K562 treated with DMSO at 1 percent for 12 hours (cell line): Measurements from ENCODE around the gene RCE1. TPM values are rescaled to one million over a fixed set of nuclear protein-coding genes. Genes with fewer than 3 reads are reported as not detected.

Source experiments
- total RNA-seq: library from RNA; unstranded; fragments of 300-600 nt; gene quantifications from 2 replicates; pipeline ENCODE4 v1.2.3, GENCODE V29; 2022; ENCODE audit not compliant: insufficient read depth

The RCE1 gene, protein sequence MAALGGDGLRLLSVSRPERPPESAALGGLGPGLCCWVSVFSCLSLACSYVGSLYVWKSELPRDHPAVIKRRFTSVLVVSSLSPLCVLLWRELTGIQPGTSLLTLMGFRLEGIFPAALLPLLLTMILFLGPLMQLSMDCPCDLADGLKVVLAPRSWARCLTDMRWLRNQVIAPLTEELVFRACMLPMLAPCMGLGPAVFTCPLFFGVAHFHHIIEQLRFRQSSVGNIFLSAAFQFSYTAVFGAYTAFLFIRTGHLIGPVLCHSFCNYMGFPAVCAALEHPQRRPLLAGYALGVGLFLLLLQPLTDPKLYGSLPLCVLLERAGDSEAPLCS
- total RNA-seq, result 46.6 and 47.2 TPM in 2 replicates

DNA sequence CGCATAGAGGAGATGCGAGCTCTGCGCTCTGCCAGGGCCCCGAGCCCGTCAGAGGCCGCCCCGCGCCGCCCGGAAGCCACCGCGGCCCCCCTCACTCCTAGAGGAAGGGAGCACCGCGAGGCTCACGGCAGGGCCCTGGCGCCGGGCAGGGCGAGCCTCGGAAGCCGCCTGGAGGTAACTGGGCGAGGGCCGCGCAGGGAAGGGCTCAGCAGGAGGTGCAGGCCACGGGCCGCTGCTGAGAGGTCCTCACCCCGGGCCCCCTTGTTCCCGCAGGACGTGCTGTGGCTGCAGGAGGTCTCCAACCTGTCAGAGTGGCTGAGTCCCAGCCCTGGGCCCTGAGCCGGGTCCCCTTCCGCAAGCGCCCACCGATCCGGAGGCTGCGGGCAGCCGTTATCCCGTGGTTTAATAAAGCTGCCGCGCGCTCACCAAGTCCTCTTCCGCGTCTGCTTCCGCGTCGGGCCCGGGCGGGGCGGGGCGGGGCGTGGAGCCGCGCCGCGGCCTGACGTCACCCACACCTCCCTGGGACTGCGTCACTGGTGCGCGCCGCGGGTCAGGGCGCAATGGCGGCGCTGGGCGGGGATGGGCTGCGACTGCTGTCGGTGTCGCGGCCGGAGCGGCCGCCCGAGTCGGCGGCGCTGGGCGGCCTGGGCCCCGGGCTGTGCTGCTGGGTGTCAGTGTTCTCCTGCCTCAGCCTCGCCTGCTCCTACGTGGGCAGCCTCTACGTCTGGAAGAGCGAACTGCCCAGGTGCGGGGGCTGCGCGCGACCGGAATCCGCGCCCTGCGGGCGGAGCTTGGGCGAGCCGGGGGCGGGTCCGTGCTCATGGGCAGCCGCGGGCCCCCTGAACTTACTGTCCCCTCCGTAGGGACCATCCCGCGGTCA lies at the start of gene RCE1:
RCE1 (plus strand) TSS at position 546 of the 880 bp plus-strand sequence; CDS start at position 561, 15 bp downstream.

DNA sequence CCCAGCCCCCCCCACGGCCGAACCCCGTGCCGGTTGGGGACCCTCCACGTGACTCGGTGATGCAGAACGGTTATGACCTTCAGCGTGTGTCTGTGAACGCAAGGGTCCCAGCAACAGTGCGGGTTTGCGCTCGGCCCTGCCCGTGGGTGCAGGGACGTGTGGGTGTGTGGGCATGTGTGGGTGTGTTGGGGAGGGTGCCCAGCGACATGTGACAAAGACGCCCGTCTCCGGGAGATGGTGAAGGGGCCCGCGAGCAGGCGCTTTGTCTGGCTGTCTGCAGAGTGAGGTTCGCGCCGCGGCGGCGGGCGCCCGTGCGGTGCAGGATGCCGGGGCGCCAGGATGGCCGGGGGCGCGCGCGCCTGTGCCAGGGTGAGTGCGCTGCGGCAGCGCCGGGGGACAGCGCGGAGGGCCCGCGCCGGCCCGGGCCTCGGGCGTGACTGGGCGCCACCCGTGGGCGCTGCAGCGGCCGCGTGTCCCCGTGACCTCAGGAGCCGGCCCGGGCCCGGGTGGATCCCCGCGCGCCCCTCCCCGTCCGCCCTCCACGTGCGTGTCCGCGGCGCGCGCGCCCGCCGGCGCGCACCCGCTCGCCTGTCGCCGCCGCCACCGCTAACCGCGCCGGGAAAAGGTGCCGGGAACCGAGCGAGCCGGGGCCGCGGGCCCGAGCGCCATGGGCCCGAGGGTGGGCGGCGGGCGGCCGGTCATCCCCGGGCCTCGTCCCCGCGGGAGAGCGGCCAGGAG lies 13.4 kb downstream of the RCE1 start, which contains the start of gene LRFN4:
LRFN4 (plus strand) TSS at position 569 of the 738 bp plus-strand sequence. CDS start 681 bp downstream, outside the sequence.

Other genes starting within 250 kb of the RCE1 start
- gene RBM14, start 226.8 kb upstream of the RCE1 start, total RNA-seq, result 51.4 and 80.4 TPM in 2 replicates
- gene RBM4, start 204.7 kb upstream of the RCE1 start, total RNA-seq, result 110 and 113 TPM in 2 replicates
- gene RBM4B, start 165.6 kb upstream of the RCE1 start, total RNA-seq, result 14.5 and 27.8 TPM in 2 replicates
- gene SPTBN2, start 114.2 kb upstream of the RCE1 start, total RNA-seq, result 6.3 and 15.2 TPM in 2 replicates
- gene LRFN4, start 13.6 kb downstream of the RCE1 start, total RNA-seq, result 20.2 and 21.7 TPM in 2 replicates
- gene PC, start 114.9 kb downstream of the RCE1 start, total RNA-seq, result 11.0 and 17.8 TPM in 2 replicates
- gene C11orf86, start 131.9 kb downstream of the RCE1 start, total RNA-seq, result not detected in 2 replicates
- gene SYT12, start 179.7 kb downstream of the RCE1 start, total RNA-seq, result 0.16 and 0.55 TPM in 2 replicates
- not detected in 2 replicates for gene RHOD, start 213.4 kb downstream of the RCE1 start, total RNA-seq